HepG2 (cell line): ENCODE data around the gene EXOC6B. TPM values are rescaled to one million over a fixed set of nuclear protein-coding genes. Genes with fewer than 3 reads are reported as not detected.

Experiments used
- AGO1 ChIP-seq: fragments of 200-400 bp; formaldehyde crosslinking; IDR thresholded peaks from 2 replicates; pipeline ENCODE4 v1.6.1; 2017; ENCODE audit warnings: mild to moderate bottlenecking, low read depth, low read length, moderate library complexity; ENCODE audit not compliant: poor library complexity, severe bottlenecking
- HNRNPLL ChIP-seq: fragments of 200-400 bp; formaldehyde crosslinking; IDR thresholded peaks from 2 replicates; pipeline ENCODE4 v1.6.1; 2017; ENCODE audit warnings: mild to moderate bottlenecking, low read depth, low read length; ENCODE audit not compliant: poor library complexity, severe bottlenecking
- MTF2 ChIP-seq: sonication (generic); formaldehyde crosslinking; IDR thresholded peaks from 2 replicates; pipeline ENCODE4 v1.5.0; 2020; ENCODE audit warnings: missing genetic modification reagents, borderline replicate concordance
- PATZ1 ChIP-seq: sonication (generic); formaldehyde crosslinking; IDR thresholded peaks from 2 replicates; pipeline ENCODE4 v1.4.0; 2020; ENCODE audit warnings: missing genetic modification reagents
- PAXIP1 ChIP-seq: sonication (generic); formaldehyde crosslinking; conservative IDR thresholded peaks from 2 replicates; pipeline ENCODE4 v1.4.0; 2020; ENCODE audit warnings: mild to moderate bottlenecking, missing genetic modification reagents, moderate library complexity
- SP5 ChIP-seq: IDR thresholded peaks from 2 replicates; pipeline ENCODE4 v1.6.1; 2016; ENCODE audit warnings: low read depth, borderline replicate concordance
- TCF7L2 ChIP-seq: IDR thresholded peaks from 2 replicates; pipeline ENCODE4 v1.6.1; 2011; ENCODE audit warnings: mild to moderate bottlenecking, low read depth, low read length, moderate library complexity
- ZBTB20 ChIP-seq: sonication (generic); formaldehyde crosslinking; IDR thresholded peaks from 2 replicates; pipeline ENCODE4 v1.8.1; 2023; ENCODE audit warnings: missing genetic modification reagents, low read depth, mild to moderate bottlenecking, borderline replicate concordance
- ZBTB46 ChIP-seq: sonication (generic); formaldehyde crosslinking; IDR thresholded peaks from 2 replicates; pipeline ENCODE4 v1.4.0; 2020; ENCODE audit warnings: mild to moderate bottlenecking, missing genetic modification reagents, borderline replicate concordance
- ZNF138 ChIP-seq: sonication (generic); formaldehyde crosslinking; IDR thresholded peaks from 2 replicates; pipeline ENCODE4 v1.5.0; 2020; ENCODE audit warnings: mild to moderate bottlenecking, low read depth, missing genetic modification reagents
- ZNF768 ChIP-seq: sonication (generic); formaldehyde crosslinking; IDR thresholded peaks from 2 replicates; pipeline ENCODE4 v1.4.0; 2020; ENCODE audit warnings: missing genetic modification reagents
- polyA plus RNA-seq, 8 experiments: library from polyadenylated mRNA; depleted of rRNA in 3 of 8; stranded (reverse) in 7 of 8; unstranded in 1 of 8; fragments of >200 nt; fragmentation: Illumina TruSeq in 4 of 8; extraction: Trizol in 4 of 8; gene quantifications; 2 replicates each; pipeline versions ENCODE4 v1.2.1 to v1.2.3, GENCODE V29; 2011 to 2016; ENCODE audit warnings: low read depth in 4 of 8, missing spikeins in 1 of 8, mixed read lengths in 1 of 8; ENCODE audit not compliant: insufficient read depth in 1 of 8
- total RNA-seq, 5 experiments: library from RNA; depleted of rRNA; stranded (reverse); fragments of >200 nt; fragmentation: Illumina TruSeq; extraction: Trizol; gene quantifications; 2 replicates each; pipeline ENCODE4 v1.2.3, GENCODE V29; 2016; ENCODE audit warnings: low read depth in 1 of 5
- TF ChIP-seq, protein P1 (sequence below): sonication (generic); formaldehyde crosslinking; IDR thresholded peaks from 2 replicates; pipeline ENCODE4 v1.8.0; 2022; ENCODE audit warnings: mild to moderate bottlenecking, missing genetic modification reagents, moderate library complexity
- TF ChIP-seq, protein P2 (sequence below): sonication (generic); formaldehyde crosslinking; IDR thresholded peaks from 2 replicates; pipeline ENCODE4 v1.9.0; 2022; ENCODE audit warnings: missing genetic modification reagents, mild to moderate bottlenecking, borderline replicate concordance
- TF ChIP-seq, protein P3 (sequence below): sonication (generic); formaldehyde crosslinking; IDR thresholded peaks from 2 replicates; pipeline ENCODE4 v1.8.1; 2023; ENCODE audit warnings: mild to moderate bottlenecking, missing genetic modification reagents

The EXOC6B gene
- total and polyA plus RNA-seq, 2 of the 13 experiments (the other 11 are each of a cell fraction or from before 2014, with no cell fraction given), result 9.1 to 15.9 TPM

DNA sequence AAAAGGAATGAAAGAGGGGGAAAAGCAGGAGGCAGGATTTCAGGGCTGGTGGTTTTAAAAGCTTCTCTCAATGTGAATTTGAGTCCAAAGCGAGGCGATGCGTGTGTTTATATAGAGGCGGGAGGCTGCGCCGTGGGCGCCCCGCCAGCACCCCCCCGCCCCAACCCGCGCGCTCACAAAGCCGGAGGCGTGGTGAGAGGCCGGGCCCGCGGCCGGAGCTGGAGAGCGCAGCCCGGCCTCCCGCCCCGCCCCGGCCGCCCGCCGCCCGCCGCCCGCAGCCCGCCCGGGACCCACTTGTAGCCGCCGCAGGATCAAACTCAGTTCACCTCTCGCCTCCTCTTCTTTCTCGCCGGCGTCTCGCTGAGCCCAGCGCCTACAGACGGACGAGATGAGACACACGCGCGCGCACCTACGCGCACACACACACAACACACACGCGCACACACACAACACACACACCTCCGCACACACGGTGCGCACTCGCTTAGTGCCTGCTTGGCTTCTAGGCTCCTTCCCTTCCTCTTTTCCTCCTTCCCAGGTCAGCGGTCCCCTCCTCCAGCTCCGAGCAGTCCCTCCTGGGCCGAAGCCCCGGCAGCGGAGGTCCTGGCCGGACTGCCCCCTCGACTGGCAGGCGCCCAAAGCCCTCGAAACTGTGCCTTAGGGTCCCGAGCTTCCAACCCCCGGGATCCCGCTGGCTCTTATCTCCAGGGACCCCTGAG is 676.8 kb downstream of the EXOC6B start (continued):
- TF ChIP-seq, protein P1, sequence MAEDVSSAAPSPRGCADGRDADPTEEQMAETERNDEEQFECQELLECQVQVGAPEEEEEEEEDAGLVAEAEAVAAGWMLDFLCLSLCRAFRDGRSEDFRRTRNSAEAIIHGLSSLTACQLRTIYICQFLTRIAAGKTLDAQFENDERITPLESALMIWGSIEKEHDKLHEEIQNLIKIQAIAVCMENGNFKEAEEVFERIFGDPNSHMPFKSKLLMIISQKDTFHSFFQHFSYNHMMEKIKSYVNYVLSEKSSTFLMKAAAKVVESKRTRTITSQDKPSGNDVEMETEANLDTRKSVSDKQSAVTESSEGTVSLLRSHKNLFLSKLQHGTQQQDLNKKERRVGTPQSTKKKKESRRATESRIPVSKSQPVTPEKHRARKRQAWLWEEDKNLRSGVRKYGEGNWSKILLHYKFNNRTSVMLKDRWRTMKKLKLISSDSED (CRISPR knock-in tag), result no peak
- no peak for TF ChIP-seq ZBTB46 (CRISPR knock-in tag)
- peak; percentile 29; the same call in 1 of the 2 replicates for TF ChIP-seq MTF2 (CRISPR knock-in tag)
- no peak for TF ChIP-seq TCF7L2
- TF ChIP-seq, protein P2, sequence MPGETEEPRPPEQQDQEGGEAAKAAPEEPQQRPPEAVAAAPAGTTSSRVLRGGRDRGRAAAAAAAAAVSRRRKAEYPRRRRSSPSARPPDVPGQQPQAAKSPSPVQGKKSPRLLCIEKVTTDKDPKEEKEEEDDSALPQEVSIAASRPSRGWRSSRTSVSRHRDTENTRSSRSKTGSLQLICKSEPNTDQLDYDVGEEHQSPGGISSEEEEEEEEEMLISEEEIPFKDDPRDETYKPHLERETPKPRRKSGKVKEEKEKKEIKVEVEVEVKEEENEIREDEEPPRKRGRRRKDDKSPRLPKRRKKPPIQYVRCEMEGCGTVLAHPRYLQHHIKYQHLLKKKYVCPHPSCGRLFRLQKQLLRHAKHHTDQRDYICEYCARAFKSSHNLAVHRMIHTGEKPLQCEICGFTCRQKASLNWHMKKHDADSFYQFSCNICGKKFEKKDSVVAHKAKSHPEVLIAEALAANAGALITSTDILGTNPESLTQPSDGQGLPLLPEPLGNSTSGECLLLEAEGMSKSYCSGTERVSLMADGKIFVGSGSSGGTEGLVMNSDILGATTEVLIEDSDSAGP, result 0 out of 2 replicates have a peak, but pooled peaks have one; percentile 3
- TF ChIP-seq AGO1, result peak; percentile 15
- no peak for TF ChIP-seq ZBTB20 (CRISPR knock-in tag)
- TF ChIP-seq PATZ1 (CRISPR knock-in tag), result peak; percentile 36; the same call in 1 of the 2 replicates
- no peak for TF ChIP-seq SP5 (CRISPR knock-in tag)
- TF ChIP-seq, protein P3, sequence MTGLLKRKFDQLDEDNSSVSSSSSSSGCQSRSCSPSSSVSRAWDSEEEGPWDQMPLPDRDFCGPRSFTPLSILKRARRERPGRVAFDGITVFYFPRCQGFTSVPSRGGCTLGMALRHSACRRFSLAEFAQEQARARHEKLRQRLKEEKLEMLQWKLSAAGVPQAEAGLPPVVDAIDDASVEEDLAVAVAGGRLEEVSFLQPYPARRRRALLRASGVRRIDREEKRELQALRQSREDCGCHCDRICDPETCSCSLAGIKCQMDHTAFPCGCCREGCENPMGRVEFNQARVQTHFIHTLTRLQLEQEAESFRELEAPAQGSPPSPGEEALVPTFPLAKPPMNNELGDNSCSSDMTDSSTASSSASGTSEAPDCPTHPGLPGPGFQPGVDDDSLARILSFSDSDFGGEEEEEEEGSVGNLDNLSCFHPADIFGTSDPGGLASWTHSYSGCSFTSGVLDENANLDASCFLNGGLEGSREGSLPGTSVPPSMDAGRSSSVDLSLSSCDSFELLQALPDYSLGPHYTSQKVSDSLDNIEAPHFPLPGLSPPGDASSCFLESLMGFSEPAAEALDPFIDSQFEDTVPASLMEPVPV (CRISPR knock-in tag), result 0 out of 2 replicates have a peak, but pooled peaks have one; percentile 33
- TF ChIP-seq ZNF138 (CRISPR knock-in tag), result no peak
- TF ChIP-seq ZNF768 (CRISPR knock-in tag), result 0 out of 2 replicates have a peak, but pooled peaks have one; percentile 17
- TF ChIP-seq PAXIP1, result no peak
- peak; percentile 35 for TF ChIP-seq HNRNPLL
